SK-N-SH treated with all-trans-retinoic acid at 6 μM for 48 hours (cell line): Measurements from ENCODE around the gene ANKRD28.

Experiments
- ARNTL ChIP-seq: fragments of 450-650 bp; formaldehyde crosslinking; IDR thresholded peaks from 2 replicates; pipeline ENCODE4 v1.5.0; 2020; ENCODE audit warnings: low read depth, mild to moderate bottlenecking, moderate library complexity, borderline replicate concordance
- BACH2 ChIP-seq: fragments of 250-450 bp; sonication (Bioruptor Pico); IDR thresholded peaks from 2 replicates; pipeline ENCODE4 v1.9.0; 2021; ENCODE audit warnings: mild to moderate bottlenecking, borderline replicate concordance
- CSDC2 ChIP-seq: fragments of 250-450 bp; sonication (Bioruptor Pico); IDR thresholded peaks from 2 replicates; pipeline ENCODE4 v1.5.0; 2020; ENCODE audit warnings: mild to moderate bottlenecking, moderate library complexity
- ESRRG ChIP-seq: fragments of 250-450 bp; sonication (Bioruptor Pico); IDR thresholded peaks from 2 replicates; pipeline ENCODE4 v1.6.1; 2021; ENCODE audit warnings: mild to moderate bottlenecking
- GLIS3 ChIP-seq: fragments of 250-450 bp; sonication (Bioruptor Pico); IDR thresholded peaks from 2 replicates; pipeline ENCODE4 v1.5.0; 2020; ENCODE audit warnings: mild to moderate bottlenecking, moderate library complexity
- OSR1 ChIP-seq: fragments of 250-450 bp; sonication (Bioruptor Pico); IDR thresholded peaks from 2 replicates; pipeline ENCODE4 v1.8.0; 2022; ENCODE audit warnings: moderate library complexity, mild to moderate bottlenecking, inconsistent platforms
- POU6F1 ChIP-seq: fragments of 250-450 bp; sonication (Bioruptor Pico); IDR thresholded peaks from 2 replicates; pipeline ENCODE4 v1.8.0; 2021; ENCODE audit warnings: low read depth, mild to moderate bottlenecking, moderate library complexity, borderline replicate concordance
- PPARA ChIP-seq: fragments of 250-450 bp; sonication (Bioruptor Pico); IDR thresholded peaks from 2 replicates; pipeline ENCODE4 v1.5.0; 2020; ENCODE audit warnings: mild to moderate bottlenecking, borderline replicate concordance
- SNAI2 ChIP-seq: fragments of 250-450 bp; sonication (Bioruptor Pico); IDR thresholded peaks from 2 replicates; pipeline ENCODE4 v1.5.0; 2020; ENCODE audit warnings: mild to moderate bottlenecking, moderate library complexity
- TOX ChIP-seq: fragments of 250-450 bp; sonication (Bioruptor Pico); IDR thresholded peaks from 2 replicates; pipeline ENCODE4 v1.8.0; 2021; ENCODE audit warnings: mild to moderate bottlenecking, moderate library complexity, borderline replicate concordance
- TSHZ2 ChIP-seq: fragments of 250-450 bp; sonication (Bioruptor Pico); IDR thresholded peaks from 2 replicates; pipeline ENCODE4 v1.5.0; 2020; ENCODE audit warnings: mild to moderate bottlenecking, moderate library complexity
- ZFP3 ChIP-seq: fragments of 250-450 bp; sonication (Bioruptor Pico); IDR thresholded peaks from 2 replicates; pipeline ENCODE4 v1.5.0; 2020; ENCODE audit warnings: mild to moderate bottlenecking, moderate library complexity
- TF ChIP-seq, protein P1 (sequence below): fragments of 250-450 bp; sonication (Bioruptor Pico); IDR thresholded peaks from 2 replicates; pipeline ENCODE4 v1.5.1; 2020; ENCODE audit warnings: low read depth, mild to moderate bottlenecking, moderate library complexity
- TF ChIP-seq, protein P2 (sequence below): fragments of 250-450 bp; sonication (Bioruptor Pico); IDR thresholded peaks from 2 replicates; pipeline ENCODE4 v1.8.0; 2020; ENCODE audit warnings: mild to moderate bottlenecking, moderate library complexity, borderline replicate concordance

GRCh38 chr3:15756505-15756904, 41.3 kb downstream of the ANKRD28 start:
- TF ChIP-seq POU6F1 = no peak
- TF ChIP-seq ARNTL (CRISPR knock-in tag) = no peak
- TF ChIP-seq TSHZ2 (CRISPR knock-in tag) = no peak
- TF ChIP-seq ZFP3 (CRISPR knock-in tag) = no peak
- TF ChIP-seq, protein P1, sequence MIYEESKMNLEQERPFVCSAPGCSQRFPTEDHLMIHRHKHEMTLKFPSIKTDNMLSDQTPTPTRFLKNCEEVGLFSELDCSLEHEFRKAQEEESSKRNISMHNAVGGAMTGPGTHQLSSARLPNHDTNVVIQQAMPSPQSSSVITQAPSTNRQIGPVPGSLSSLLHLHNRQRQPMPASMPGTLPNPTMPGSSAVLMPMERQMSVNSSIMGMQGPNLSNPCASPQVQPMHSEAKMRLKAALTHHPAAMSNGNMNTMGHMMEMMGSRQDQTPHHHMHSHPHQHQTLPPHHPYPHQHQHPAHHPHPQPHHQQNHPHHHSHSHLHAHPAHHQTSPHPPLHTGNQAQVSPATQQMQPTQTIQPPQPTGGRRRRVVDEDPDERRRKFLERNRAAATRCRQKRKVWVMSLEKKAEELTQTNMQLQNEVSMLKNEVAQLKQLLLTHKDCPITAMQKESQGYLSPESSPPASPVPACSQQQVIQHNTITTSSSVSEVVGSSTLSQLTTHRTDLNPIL (CRISPR knock-in tag) = no peak
- no peak for TF ChIP-seq CSDC2 (CRISPR knock-in tag)
- no peak for TF ChIP-seq SNAI2 (CRISPR knock-in tag)
- no peak for TF ChIP-seq OSR1 (CRISPR knock-in tag)
- no peak for TF ChIP-seq PPARA (CRISPR knock-in tag)
- no peak for TF ChIP-seq GLIS3 (CRISPR knock-in tag)
- TF ChIP-seq, protein P2, sequence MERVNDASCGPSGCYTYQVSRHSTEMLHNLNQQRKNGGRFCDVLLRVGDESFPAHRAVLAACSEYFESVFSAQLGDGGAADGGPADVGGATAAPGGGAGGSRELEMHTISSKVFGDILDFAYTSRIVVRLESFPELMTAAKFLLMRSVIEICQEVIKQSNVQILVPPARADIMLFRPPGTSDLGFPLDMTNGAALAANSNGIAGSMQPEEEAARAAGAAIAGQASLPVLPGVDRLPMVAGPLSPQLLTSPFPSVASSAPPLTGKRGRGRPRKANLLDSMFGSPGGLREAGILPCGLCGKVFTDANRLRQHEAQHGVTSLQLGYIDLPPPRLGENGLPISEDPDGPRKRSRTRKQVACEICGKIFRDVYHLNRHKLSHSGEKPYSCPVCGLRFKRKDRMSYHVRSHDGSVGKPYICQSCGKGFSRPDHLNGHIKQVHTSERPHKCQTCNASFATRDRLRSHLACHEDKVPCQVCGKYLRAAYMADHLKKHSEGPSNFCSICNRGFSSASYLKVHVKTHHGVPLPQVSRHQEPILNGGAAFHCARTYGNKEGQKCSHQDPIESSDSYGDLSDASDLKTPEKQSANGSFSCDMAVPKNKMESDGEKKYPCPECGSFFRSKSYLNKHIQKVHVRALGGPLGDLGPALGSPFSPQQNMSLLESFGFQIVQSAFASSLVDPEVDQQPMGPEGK (CRISPR knock-in tag) = no peak
- no peak for TF ChIP-seq BACH2
- TF ChIP-seq TOX (CRISPR knock-in tag) = no peak
- TF ChIP-seq ESRRG (CRISPR knock-in tag) = no peak
